NB4 (cell line): Measurements from ENCODE around the gene TLE2.

Experiments used
- MYC ChIP-seq: IDR thresholded peaks from 2 replicates; pipeline ENCODE4 v1.6.1; 2011; ENCODE audit warnings: low read depth, low read length
- POLR2A ChIP-seq: IDR thresholded peaks from 2 replicates; pipeline ENCODE4 v1.6.1; 2011; ENCODE audit warnings: mild to moderate bottlenecking; ENCODE audit not compliant: insufficient read length; ENCODE audit errors: extremely low read depth
- TF ChIP-seq, protein P1 (sequence below): IDR thresholded peaks from one replicate; pipeline ENCODE4 v1.5.1; 2012; ENCODE audit warnings: low read depth, low read length

DNA sequence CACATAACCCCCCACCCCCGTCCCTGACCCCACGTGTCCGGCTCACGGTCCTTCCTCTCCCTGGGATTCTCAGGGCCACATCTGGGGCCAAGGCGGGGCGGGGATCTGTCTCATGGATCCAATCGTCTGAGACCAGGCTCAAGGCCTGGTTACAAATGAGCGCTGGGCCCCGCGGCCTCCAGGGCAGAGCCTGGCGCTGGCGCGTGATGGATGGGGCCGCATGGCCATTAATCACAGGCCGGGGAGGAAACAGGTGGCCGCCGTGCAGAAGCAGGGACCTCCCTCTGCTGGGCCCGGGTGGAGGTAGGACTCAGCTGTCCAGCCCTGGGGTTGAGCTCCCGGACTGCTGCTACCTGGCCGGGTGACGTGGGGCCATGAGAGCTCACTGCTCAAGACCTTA, 39.0 kb upstream of the TLE2 start:
- TF ChIP-seq, protein P1, sequence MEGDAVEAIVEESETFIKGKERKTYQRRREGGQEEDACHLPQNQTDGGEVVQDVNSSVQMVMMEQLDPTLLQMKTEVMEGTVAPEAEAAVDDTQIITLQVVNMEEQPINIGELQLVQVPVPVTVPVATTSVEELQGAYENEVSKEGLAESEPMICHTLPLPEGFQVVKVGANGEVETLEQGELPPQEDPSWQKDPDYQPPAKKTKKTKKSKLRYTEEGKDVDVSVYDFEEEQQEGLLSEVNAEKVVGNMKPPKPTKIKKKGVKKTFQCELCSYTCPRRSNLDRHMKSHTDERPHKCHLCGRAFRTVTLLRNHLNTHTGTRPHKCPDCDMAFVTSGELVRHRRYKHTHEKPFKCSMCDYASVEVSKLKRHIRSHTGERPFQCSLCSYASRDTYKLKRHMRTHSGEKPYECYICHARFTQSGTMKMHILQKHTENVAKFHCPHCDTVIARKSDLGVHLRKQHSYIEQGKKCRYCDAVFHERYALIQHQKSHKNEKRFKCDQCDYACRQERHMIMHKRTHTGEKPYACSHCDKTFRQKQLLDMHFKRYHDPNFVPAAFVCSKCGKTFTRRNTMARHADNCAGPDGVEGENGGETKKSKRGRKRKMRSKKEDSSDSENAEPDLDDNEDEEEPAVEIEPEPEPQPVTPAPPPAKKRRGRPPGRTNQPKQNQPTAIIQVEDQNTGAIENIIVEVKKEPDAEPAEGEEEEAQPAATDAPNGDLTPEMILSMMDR = no peak
- no peak for TF ChIP-seq POLR2A
- TF ChIP-seq MYC = no peak
